HG03139 (cell line): ENCODE measurements around the gene SPACA9.

Experiments used
- ATAC-seq: cut with Tn5 transposase; IDR thresholded peaks from one replicate; pipeline ENCODE4 v1.9.1; 2021; ENCODE audit not compliant: unreplicated experiment

Gene SPACA9

GRCh38 chr9:132862533-132862932, 16.2 kb upstream of the SPACA9 start:
- no peak for ATAC-seq

GRCh38 chr9:132863096-132863495, 15.6 kb upstream of the SPACA9 start:
- no peak for ATAC-seq

- ATAC-seq: no peak
Measured at GRCh38 chr9:132864277-132864676, 14.4 kb upstream of the SPACA9 start.

- ATAC-seq: no peak
Measured at GRCh38 chr9:132864691-132865090, 14.0 kb upstream of the SPACA9 start.

GRCh38 chr9:132866898-132867297, 11.8 kb upstream of the SPACA9 start:
- no peak for ATAC-seq

- ATAC-seq: no peak
Measured at GRCh38 chr9:132869266-132869665, 9.4 kb upstream of the SPACA9 start.

- no peak for ATAC-seq
Measured at GRCh38 chr9:132873403-132873802, 5.3 kb upstream of the SPACA9 start.

GRCh38 chr9:132875159-132875558, 3.5 kb upstream of the SPACA9 start:
- ATAC-seq: no peak

- ATAC-seq: no peak
Measured at GRCh38 chr9:132876849-132877248, 1.8 kb upstream of the SPACA9 start.

GRCh38 chr9:132877458-132877823, 1.3 kb upstream of the SPACA9 start:
- no peak for ATAC-seq

- no peak for ATAC-seq
Measured at GRCh38 chr9:132877824-132878694, 639 bp upstream of the SPACA9 start, which contains the start of gene AK8. Gene AK8 (minus strand): TSS chr9:132878284. CDS start chr9:132878255, 29 bp downstream.

- ATAC-seq: no peak
Measured at GRCh38 chr9:132879457-132880323, 992 bp downstream of the SPACA9 start.

GRCh38 chr9:132880324-132880661, 1.6 kb downstream of the SPACA9 start:
- no peak for ATAC-seq

- no peak for ATAC-seq
Measured at GRCh38 chr9:132881826-132882225, 3.1 kb downstream of the SPACA9 start.

- no peak for ATAC-seq
Measured at GRCh38 chr9:132882616-132883015, 3.9 kb downstream of the SPACA9 start.

- ATAC-seq: no peak
Measured at GRCh38 chr9:132883349-132884294, 4.9 kb downstream of the SPACA9 start.

GRCh38 chr9:132885720-132886333, 7.1 kb downstream of the SPACA9 start:
- ATAC-seq: no peak

GRCh38 chr9:132886334-132886725, 7.6 kb downstream of the SPACA9 start:
- no peak for ATAC-seq

- ATAC-seq: no peak
Measured at GRCh38 chr9:132887181-132888120, 8.8 kb downstream of the SPACA9 start.
